HCT116 (cell line): ENCODE data around the gene CLSTN1. TPM values are rescaled to one million over a fixed set of nuclear protein-coding genes. Genes with fewer than 3 reads are reported as not detected.

Experiments
- ATAC-seq: fragments of 200-7000 bp; cut with Tn5 transposase; 2 replicates; pipeline ENCODE4 v1.9.1; 2020; ENCODE audit warnings: mild to moderate bottlenecking, moderate library complexity
- BruUV-seq: library from RNA; stranded (reverse); fragments of 400-500 nt; replicated peaks from 2 replicates; lab custom pipeline; 2021; lab: Mats Ljungman, UMichigan
- CTCF ChIA-PET: fragments of 300-600 bp; sonication (Branson Sonifier 250); formaldehyde crosslinking; loops from one replicate; lab custom pipeline; 2021; ENCODE audit warnings: antibody characterized with exemption; lab: Charles Lee
- POLR2A ChIA-PET: fragments of 300-600, 350-600 bp; sonication (Branson Sonifier 250); formaldehyde crosslinking; loops from one replicate; lab custom pipeline; 2021; ENCODE audit warnings: antibody characterized with exemption; lab: Charles Lee
- RAD21 ChIA-PET, 2 experiments: fragments of 300-600 bp; sonication (Branson Sonifier 250); formaldehyde crosslinking; loops; one replicate each; lab custom pipeline; 2023; ENCODE audit warnings: low total read pairs in 2 of 2; ENCODE audit not compliant: uncharacterized antibody in 2 of 2, unreplicated experiment in 2 of 2, low non-redundant PET in 1 of 2; lab: Charles Lee
- DNase-seq: peaks from one replicate; pipeline ENCODE4 v3.0.0-alpha.2; 2010; ENCODE audit warnings: low read depth, low spot score
- H2AFZ ChIP-seq: fragments of 200-600 bp; shearing (Covaris generic), sonication (generic); 2 replicates; pipeline ENCODE4 v1.6.1; 2017; ENCODE audit warnings: low read depth, mixed run types, mixed read lengths, antibody characterized with exemption, low read length; ENCODE audit not compliant: poor library complexity, severe bottlenecking
- H3K27ac ChIP-seq: 2 replicates; pipeline ENCODE4 v1.5.1; 2012; ENCODE audit warnings: low read depth, low read length
- H3K27me3 ChIP-seq: fragments of 200-600 bp; sonication (generic); 2 replicates; pipeline ENCODE4 v1.6.1; 2016; ENCODE audit warnings: mixed run types, low read length, mixed read lengths; ENCODE audit not compliant: insufficient read depth
- H3K36me3 ChIP-seq, 2 experiments: fragments of 200-500 bp in 1 of 2; fragments of 200-600 bp in 1 of 2; sonication (Bioruptor generic) in 1 of 2; sonication (generic) in 1 of 2; 2 replicates each; pipeline versions ENCODE4 v1.5.1 to v1.6.1; 2014 to 2016; ENCODE audit warnings: low read length in 2 of 2, inconsistent platforms in 1 of 2, mixed read lengths in 1 of 2, mixed run types in 1 of 2; ENCODE audit not compliant: insufficient read depth in 2 of 2, control insufficient read depth in 1 of 2
- H3K4me1 ChIP-seq, 2 experiments: fragments of 200-600 bp in 1 of 2; sonication (generic) in 1 of 2; 2 replicates each; pipeline versions ENCODE4 v1.5.1 to v1.6.1; 2012 to 2017; ENCODE audit warnings: low read length in 2 of 2, inconsistent platforms in 1 of 2, mild to moderate bottlenecking in 1 of 2, mixed read lengths in 1 of 2, mixed run types in 1 of 2, moderate library complexity in 1 of 2; ENCODE audit not compliant: insufficient read depth in 2 of 2, control insufficient read depth in 1 of 2
- H3K4me2 ChIP-seq: fragments of 200-600 bp; sonication (generic); 2 replicates; pipeline ENCODE4 v1.6.1; 2017; ENCODE audit warnings: mixed run types, low read length, mixed read lengths
- H3K4me3 ChIP-seq, 2 experiments: fragments of 200-600 bp in 1 of 2; sonication (generic) in 1 of 2; replicated peaks in 1 of 2; 2 replicates each; pipeline ENCODE4 v1.5.1; 2011 to 2016; ENCODE audit warnings: low read length in 2 of 2, control low read depth in 1 of 2, low read depth in 1 of 2, mild to moderate bottlenecking in 1 of 2, mixed read lengths in 1 of 2, mixed run types in 1 of 2
- H3K79me2 ChIP-seq: fragments of 200-600 bp; sonication (generic); 2 replicates; pipeline ENCODE4 v1.6.1; 2017; ENCODE audit warnings: mild to moderate bottlenecking, mixed run types, low read length, moderate library complexity, mixed read lengths; ENCODE audit not compliant: insufficient read depth
- H3K9ac ChIP-seq: fragments of 200-600 bp; sonication (generic); 2 replicates; pipeline ENCODE4 v1.6.1; 2016; ENCODE audit warnings: low read length, mixed read lengths
- H3K9me2 ChIP-seq: fragments of 200-600 bp; sonication (generic), shearing (Covaris generic); 2 replicates; pipeline ENCODE4 v1.6.1; 2017; ENCODE audit warnings: mixed run types, mild to moderate bottlenecking, moderate library complexity; ENCODE audit not compliant: insufficient read depth
- H3K9me3 ChIP-seq, 2 experiments: fragments of 200-500 bp in 1 of 2; fragments of 200-600 bp in 1 of 2; sonication (Bioruptor generic) in 1 of 2; sonication (generic) in 1 of 2; 2 replicates each; pipeline ENCODE4 v1.6.1; 2014 to 2017; ENCODE audit warnings: low read length in 2 of 2, mixed read lengths in 2 of 2, inconsistent platforms in 1 of 2, low read depth in 1 of 2, mild to moderate bottlenecking in 1 of 2, mixed run types in 1 of 2, moderate library complexity in 1 of 2; ENCODE audit not compliant: control insufficient read depth in 1 of 2, insufficient read depth in 1 of 2
- H4K20me1 ChIP-seq: fragments of 200-600 bp; sonication (generic), shearing (Covaris generic); 2 replicates; pipeline ENCODE4 v1.6.1; 2017; ENCODE audit warnings: mixed run types, mild to moderate bottlenecking, moderate library complexity; ENCODE audit not compliant: insufficient read depth
- ATF3 ChIP-seq: IDR thresholded peaks from 2 replicates; pipeline ENCODE4 v1.6.1; 2012
- CBX3 ChIP-seq: IDR thresholded peaks from 2 replicates; pipeline ENCODE4 v1.6.1; 2012; ENCODE audit warnings: low read depth
- CTCF ChIP-seq, 3 experiments: fragments of 200-600 bp in 1 of 3; sonication (generic) in 1 of 3; IDR thresholded peaks in 2 of 3; conservative IDR thresholded peaks in 1 of 3; 2 replicates each; pipeline ENCODE4 v1.5.1; 2012 to 2017; ENCODE audit warnings: low read depth in 2 of 3, low read length in 2 of 3, antibody characterized with exemption in 1 of 3, borderline replicate concordance in 1 of 3, control low read depth in 1 of 3, mild to moderate bottlenecking in 1 of 3, mixed read lengths in 1 of 3, mixed run types in 1 of 3, moderate library complexity in 1 of 3; ENCODE audit not compliant: insufficient read depth in 1 of 3
- EGR1 ChIP-seq: IDR thresholded peaks from 2 replicates; pipeline ENCODE4 v1.6.1; 2012; ENCODE audit warnings: low read depth
- ELF1 ChIP-seq: IDR thresholded peaks from 2 replicates; pipeline ENCODE4 v1.6.1; 2012; ENCODE audit warnings: low read depth, borderline replicate concordance
- EZH2phosphoT487 ChIP-seq: fragments of 200-600 bp; IDR thresholded peaks from 2 replicates; pipeline ENCODE4 v1.6.1; 2018; ENCODE audit warnings: antibody characterized with exemption, borderline replicate concordance
- FOSL1 ChIP-seq: IDR thresholded peaks from 2 replicates; pipeline ENCODE4 v1.6.1; 2012; ENCODE audit warnings: low read depth
- JUND ChIP-seq: IDR thresholded peaks from 2 replicates; pipeline ENCODE4 v1.6.1; 2012
- MAX ChIP-seq: IDR thresholded peaks from 2 replicates; pipeline ENCODE4 v1.6.1; 2012
- POLR2A ChIP-seq: IDR thresholded peaks from 2 replicates; pipeline ENCODE4 v1.7.0; 2011; ENCODE audit warnings: borderline replicate concordance; ENCODE audit not compliant: insufficient read depth, insufficient read length; ENCODE audit errors: extremely low read depth
- POLR2AphosphoS5 ChIP-seq: IDR thresholded peaks from 2 replicates; pipeline ENCODE4 v1.6.1; 2011; ENCODE audit warnings: mild to moderate bottlenecking, low read depth, low read length, moderate library complexity
- RAD21 ChIP-seq: IDR thresholded peaks from 2 replicates; pipeline ENCODE4 v1.6.1; 2012; ENCODE audit warnings: low read depth, mild to moderate bottlenecking
- REST ChIP-seq: IDR thresholded peaks from 2 replicates; pipeline ENCODE4 v1.6.1; 2012; ENCODE audit warnings: low read depth
- SIN3A ChIP-seq: IDR thresholded peaks from 2 replicates; pipeline ENCODE4 v1.6.1; 2012; ENCODE audit warnings: low read depth
- SP1 ChIP-seq: IDR thresholded peaks from 2 replicates; pipeline ENCODE4 v1.6.1; 2012; ENCODE audit warnings: low read depth
- TCF7L2 ChIP-seq: IDR thresholded peaks from 2 replicates; pipeline ENCODE4 v1.7.0; 2011; ENCODE audit warnings: borderline replicate concordance, inconsistent platforms; ENCODE audit not compliant: insufficient read depth, insufficient read length; ENCODE audit errors: extremely low read depth
- YY1 ChIP-seq: IDR thresholded peaks from 2 replicates; pipeline ENCODE4 v1.6.1; 2011; ENCODE audit warnings: low read length, low read depth, moderate library complexity, mild to moderate bottlenecking; ENCODE audit not compliant: insufficient replicate concordance; ENCODE audit errors: extremely low read depth
- ZBTB33 ChIP-seq: IDR thresholded peaks from 2 replicates; pipeline ENCODE4 v1.6.1; 2011; ENCODE audit warnings: mild to moderate bottlenecking, low read length, moderate library complexity; ENCODE audit not compliant: insufficient replicate concordance; ENCODE audit errors: extremely low read depth
- ZFX ChIP-seq: fragments of 450-650 bp; IDR thresholded peaks from 2 replicates; pipeline ENCODE4 v1.6.1; 2017
- ZNF274 ChIP-seq: fragments of 200-500 bp; sonication (Bioruptor generic); IDR thresholded peaks from 2 replicates; pipeline ENCODE4 v1.6.1; 2014; ENCODE audit warnings: mild to moderate bottlenecking, low read depth, low read length, inconsistent platforms
- intact Hi-C: fragments of 100-400 bp; cut with micrococcal nuclease; formaldehyde crosslinking; loops from 2 replicates; pipeline ENCODE4 v1.10.0; 2022
- total RNA-seq: library from RNA; stranded (reverse); gene quantifications from one replicate; pipeline ENCODE4 v1.2.1, GENCODE V29; 2021; ENCODE audit not compliant: unreplicated experiment

The CLSTN1 gene
- total RNA-seq, 1 experiment from 2014 or later, result 113 TPM

GRCh38 chr1:9805006-9805508, 18.7 kb downstream of the CLSTN1 start:
- Histone ChIP-seq H3K27ac (no peak overlapping the region), H3K4me2 (no peak overlapping the region), H4K20me1 (no peaks in the 10 kb centered on the region; the same call in 1 of the 2 replicates), H3K27me3 (no peaks in the 10 kb centered on the region), H3K9me2 (no peaks in the 10 kb centered on the region), H2AFZ (no peak overlapping the region), H3K79me2 (peaks cover 88% of the 10 kb centered on the region), H3K4me3 (no peak overlapping the region), H3K36me3 (no peaks in the 10 kb centered on the region), H3K4me1 (peaks cover 4 to 5% of the 10 kb centered on the region in 2 experiments; a peak in 3 of 4 replicates), H3K9me3 (no peaks in the 10 kb centered on the region), H3K9ac (no peak overlapping the region)
- DNase-seq, result no peak
- RAD21 ChIA-PET, result no interaction called here
- TF ChIP-seq SIN3A, result no peak
- TF ChIP-seq CTCF (IDR thresholded peaks at IDR 0.05 in 2 of 3, conservative IDR thresholded peaks at IDR 0.05 in 1 of 3; ENCODE audit: borderline replicate concordance in 1 of 3, insufficient read depth in 1 of 3, low read depth in 2 of 3, low read length in 2 of 3), result no peak
- no peak for TF ChIP-seq CBX3
- TF ChIP-seq EZH2phosphoT487, result no peak
- TF ChIP-seq TCF7L2, result no peak
- TF ChIP-seq SP1, result no peak
- TF ChIP-seq POLR2AphosphoS5, result no peak
- no peak for TF ChIP-seq JUND
- TF ChIP-seq YY1, result no peak
- TF ChIP-seq ZBTB33, result no peak
- no peak for TF ChIP-seq FOSL1
- no peak for TF ChIP-seq RAD21
- no peak for TF ChIP-seq MAX
- TF ChIP-seq ATF3, result no peak
- TF ChIP-seq POLR2A, result no peak
- TF ChIP-seq ZFX, result no peak
- no peak for TF ChIP-seq REST
- no peak for TF ChIP-seq EGR1
- TF ChIP-seq ZNF274, result no peak
- no peak for TF ChIP-seq ELF1
- no peak for ATAC-seq
- intact Hi-C loops, result no loop called here
- CTCF ChIA-PET, result interaction anchor here (0.8 kb wide), 1 partner anchor 13 kb away, joined by 3 read pairs; no protein-coding TSS in a partner anchor
- no TSS peak for BruUV-seq
- POLR2A ChIA-PET, result interaction anchor here (0.9 kb wide), 1 partner anchor 13 kb away, joined by 3 read pairs; no protein-coding TSS in a partner anchor
